Thoracic aorta (tissue), 2 donors: ENCODE measurements around the gene SLC6A12. TPM values are rescaled to one million over a fixed set of nuclear protein-coding genes. Genes with fewer than 3 reads are reported as not detected.

Experiments
- ATAC-seq: fragments of 150-250 bp; one replicate; pipeline ENCODE4 v1.8.0; 2017; ENCODE audit warnings: low read depth; ENCODE audit not compliant: insufficient number of reproducible peaks, low FRiP score
- DNase-seq: peaks from one replicate; pipeline ENCODE4 v3.0.0-alpha.2; 2020; ENCODE audit warnings: low spot score
- H3K27ac ChIP-seq, 2 donors: fragments of 200-600 bp; sonication (generic); 1 replicate in 1 of 2; 2 replicates in 1 of 2; pipeline ENCODE4 v1.5.1; 2016; ENCODE audit warnings: mild to moderate bottlenecking in 2 of 2, moderate library complexity in 2 of 2
- H3K27me3 ChIP-seq: fragments of 200-600 bp; sonication (generic); replicated peaks from 2 replicates; pipeline ENCODE4 v1.6.0; 2016; ENCODE audit warnings: mild to moderate bottlenecking; ENCODE audit not compliant: insufficient read depth
- H3K36me3 ChIP-seq: fragments of 200-600 bp; sonication (generic); one replicate; pipeline ENCODE4 v1.5.1; 2016
- H3K4me1 ChIP-seq, 2 donors: fragments of 200-600 bp; sonication (generic); 1 replicate in 1 of 2; 2 replicates in 1 of 2; pipeline versions ENCODE4 v1.5.1 to v1.6.0; 2016; ENCODE audit warnings: low read depth in 2 of 2, mild to moderate bottlenecking in 1 of 2; ENCODE audit not compliant: control insufficient read depth in 1 of 2
- H3K4me3 ChIP-seq: fragments of 200-600 bp; sonication (generic); 2 replicates; pipeline ENCODE4 v1.5.1; 2016; ENCODE audit warnings: mild to moderate bottlenecking
- H3K9me3 ChIP-seq: fragments of 200-600 bp; sonication (generic); 2 replicates; pipeline ENCODE4 v1.5.1; 2016
- total RNA-seq, 2 donors: library from RNA; depleted of rRNA; stranded (reverse); fragments of >200 nt; gene quantifications; one replicate each; pipeline versions ENCODE4 v1.1.0 to v1.2.3, GENCODE V29; 2016
- TF ChIP-seq, protein P1 (sequence below): fragments of 200-600 bp; sonication (generic); IDR thresholded peaks from one replicate; pipeline ENCODE4 v1.5.1; 2019; ENCODE audit warnings: antibody characterized with exemption

The SLC6A12 gene
- total RNA-seq, 2 donors from 2014 or later, result 1.2 to 1.8 TPM

DNA sequence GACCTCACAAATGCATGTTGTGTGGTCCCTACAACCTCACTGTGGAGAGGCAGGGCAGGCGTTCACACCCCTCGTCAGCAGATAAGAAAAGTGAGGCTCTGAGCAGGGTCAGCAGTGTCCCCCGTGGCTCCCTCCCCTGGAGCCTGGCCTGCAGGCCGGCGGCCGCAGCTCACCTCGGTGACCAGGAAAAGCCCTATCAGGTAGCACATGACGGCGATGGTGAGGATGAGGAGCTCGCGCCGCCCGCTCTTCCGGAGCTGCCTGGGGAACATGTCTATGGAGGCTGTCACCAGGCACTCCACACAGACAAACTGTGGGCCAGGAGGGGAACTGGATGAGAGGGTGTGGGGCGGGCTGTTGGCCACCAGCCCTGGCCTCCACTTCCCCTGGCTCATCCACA lies 18.0 kb downstream of the SLC6A12 start:
- H3K4me3 ChIP-seq, result no peak overlapping the region
- TF ChIP-seq, protein P1, sequence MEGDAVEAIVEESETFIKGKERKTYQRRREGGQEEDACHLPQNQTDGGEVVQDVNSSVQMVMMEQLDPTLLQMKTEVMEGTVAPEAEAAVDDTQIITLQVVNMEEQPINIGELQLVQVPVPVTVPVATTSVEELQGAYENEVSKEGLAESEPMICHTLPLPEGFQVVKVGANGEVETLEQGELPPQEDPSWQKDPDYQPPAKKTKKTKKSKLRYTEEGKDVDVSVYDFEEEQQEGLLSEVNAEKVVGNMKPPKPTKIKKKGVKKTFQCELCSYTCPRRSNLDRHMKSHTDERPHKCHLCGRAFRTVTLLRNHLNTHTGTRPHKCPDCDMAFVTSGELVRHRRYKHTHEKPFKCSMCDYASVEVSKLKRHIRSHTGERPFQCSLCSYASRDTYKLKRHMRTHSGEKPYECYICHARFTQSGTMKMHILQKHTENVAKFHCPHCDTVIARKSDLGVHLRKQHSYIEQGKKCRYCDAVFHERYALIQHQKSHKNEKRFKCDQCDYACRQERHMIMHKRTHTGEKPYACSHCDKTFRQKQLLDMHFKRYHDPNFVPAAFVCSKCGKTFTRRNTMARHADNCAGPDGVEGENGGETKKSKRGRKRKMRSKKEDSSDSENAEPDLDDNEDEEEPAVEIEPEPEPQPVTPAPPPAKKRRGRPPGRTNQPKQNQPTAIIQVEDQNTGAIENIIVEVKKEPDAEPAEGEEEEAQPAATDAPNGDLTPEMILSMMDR, result no peak
- no peak overlapping the region for H3K27ac ChIP-seq
- ATAC-seq (no peak), DNase-seq (no peak)
- peaks cover 0 to 8% of the 10 kb centered on the region in 2 donors for H3K4me1 ChIP-seq
- H3K9me3 ChIP-seq, result no peaks in the 10 kb centered on the region
- H3K27me3 ChIP-seq, result no peaks in the 10 kb centered on the region
- no peaks in the 10 kb centered on the region for H3K36me3 ChIP-seq

DNA sequence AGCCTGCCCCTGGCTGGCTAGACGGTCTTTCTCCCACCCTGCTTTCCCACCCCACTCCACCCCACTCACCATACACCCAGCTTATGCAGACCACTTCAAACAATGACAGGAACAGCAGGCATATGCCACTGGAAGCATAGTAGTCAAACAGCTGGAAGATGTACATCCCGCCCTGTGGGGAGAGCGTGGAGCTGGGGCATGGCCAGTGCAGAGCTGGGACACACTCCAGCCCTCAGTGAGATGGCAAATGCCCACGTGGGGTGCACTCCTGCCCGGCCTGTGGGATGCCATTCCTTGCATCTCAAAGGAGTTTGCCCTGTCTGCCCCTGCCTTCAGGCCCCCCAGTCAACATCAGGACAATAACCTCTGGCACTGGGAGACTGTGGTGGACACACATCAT lies 18.8 kb downstream of the SLC6A12 start:
- ATAC-seq (no peak), DNase-seq (no peak)
- TF ChIP-seq, protein P1, result no peak
- no peaks in the 10 kb centered on the region for H3K36me3 ChIP-seq
- H3K27me3 ChIP-seq, result no peaks in the 10 kb centered on the region
- H3K27ac ChIP-seq, result no peak overlapping the region
- H3K4me3 ChIP-seq, result no peak overlapping the region
- H3K9me3 ChIP-seq, result no peaks in the 10 kb centered on the region
- H3K4me1 ChIP-seq, result peaks cover 0 to 8% of the 10 kb centered on the region in 2 donors

DNA sequence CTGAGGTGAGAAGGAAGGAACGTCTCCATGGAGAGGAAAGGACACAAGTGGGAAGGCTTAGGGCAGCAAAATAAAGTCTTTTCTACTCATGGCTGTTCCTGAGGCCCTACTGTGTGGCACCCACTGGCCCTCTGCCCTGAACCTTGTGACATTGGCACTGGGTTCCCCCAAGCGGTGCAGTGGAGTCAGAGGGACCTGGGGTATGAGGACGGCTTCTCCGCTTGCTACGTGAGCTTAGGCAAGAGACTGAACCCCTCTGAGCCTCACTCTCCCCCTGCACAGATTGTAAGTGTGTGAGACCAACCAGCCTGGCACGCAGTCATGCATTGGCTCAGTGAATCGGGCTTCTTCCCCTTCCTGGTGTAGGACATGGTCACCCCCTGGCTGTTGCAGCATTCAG lies 19.7 kb downstream of the SLC6A12 start:
- Histone ChIP-seq H3K36me3 (no peaks in the 10 kb centered on the region), H3K4me3 (no peak overlapping the region), H3K4me1 (peaks cover 3 to 7% of the 10 kb centered on the region in 2 donors), H3K27me3 (no peaks in the 10 kb centered on the region), H3K27ac (no peak overlapping the region), H3K9me3 (no peaks in the 10 kb centered on the region)
- ATAC-seq, result no peak
- TF ChIP-seq, protein P1, result no peak
- DNase-seq, result no peak

DNA sequence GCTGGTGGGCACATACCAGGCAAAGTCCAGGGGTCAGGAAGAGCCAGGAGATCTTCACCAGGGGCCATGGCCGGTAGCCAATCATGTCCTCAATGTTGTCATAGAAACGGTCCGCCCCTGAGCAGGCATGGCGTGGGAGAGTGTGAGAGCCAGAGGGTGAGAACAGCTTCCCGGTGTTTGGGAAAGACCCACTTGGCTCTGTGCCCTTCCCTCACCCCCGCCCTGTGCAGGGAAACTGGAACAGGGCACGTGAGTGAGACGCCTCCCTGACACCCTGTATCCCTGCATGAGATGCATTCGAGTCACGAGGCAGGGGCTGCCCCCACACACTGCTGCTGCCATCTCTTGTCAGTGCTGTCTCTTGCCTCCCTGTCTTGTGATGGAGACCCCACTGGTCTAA lies 20.7 kb downstream of the SLC6A12 start:
- TF ChIP-seq, protein P1, result no peak
- Histone ChIP-seq H3K4me3 (no peak overlapping the region), H3K27me3 (no peaks in the 10 kb centered on the region), H3K36me3 (no peaks in the 10 kb centered on the region), H3K4me1 (peaks cover 4 to 9% of the 10 kb centered on the region in 2 donors), H3K27ac (no peak overlapping the region), H3K9me3 (no peaks in the 10 kb centered on the region)
- ATAC-seq (no peak), DNase-seq (no peak)

DNA sequence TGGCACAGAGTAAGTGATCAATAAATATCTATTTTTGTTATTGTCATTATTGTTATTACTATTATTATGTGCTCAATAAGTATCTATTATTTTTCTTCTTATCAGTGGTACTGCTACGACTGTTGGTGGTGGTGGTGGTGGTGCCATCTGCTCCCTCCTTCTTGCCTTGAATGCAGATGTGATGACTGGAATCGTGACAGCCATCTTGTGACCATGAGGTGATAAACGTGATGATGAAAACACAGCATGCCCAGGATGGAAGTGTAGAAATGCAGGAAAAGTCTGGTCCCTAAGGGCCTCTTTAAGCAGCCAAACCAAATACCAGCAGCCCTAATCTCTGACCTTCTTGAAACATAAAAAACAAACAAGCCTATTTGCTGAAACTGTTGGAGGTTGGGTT lies 22.4 kb downstream of the SLC6A12 start:
- no peaks in the 10 kb centered on the region for H3K36me3 ChIP-seq
- H3K27me3 ChIP-seq, result no peaks in the 10 kb centered on the region
- H3K9me3 ChIP-seq, result no peaks in the 10 kb centered on the region
- TF ChIP-seq, protein P1, result no peak
- H3K27ac ChIP-seq, result no peak overlapping the region
- DNase-seq, result no peak
- no peak overlapping the region for H3K4me3 ChIP-seq
- ATAC-seq, result no peak
- peaks cover 4 to 9% of the 10 kb centered on the region in 2 donors for H3K4me1 ChIP-seq
